ENCODE data around the gene TMEM51. TPM values are rescaled to one million over a fixed set of nuclear protein-coding genes. Genes with fewer than 3 reads are reported as not detected.

Gene TMEM51
- total RNA-seq, 1 experiment from 2014 or later = 24.7 TPM

DNA sequence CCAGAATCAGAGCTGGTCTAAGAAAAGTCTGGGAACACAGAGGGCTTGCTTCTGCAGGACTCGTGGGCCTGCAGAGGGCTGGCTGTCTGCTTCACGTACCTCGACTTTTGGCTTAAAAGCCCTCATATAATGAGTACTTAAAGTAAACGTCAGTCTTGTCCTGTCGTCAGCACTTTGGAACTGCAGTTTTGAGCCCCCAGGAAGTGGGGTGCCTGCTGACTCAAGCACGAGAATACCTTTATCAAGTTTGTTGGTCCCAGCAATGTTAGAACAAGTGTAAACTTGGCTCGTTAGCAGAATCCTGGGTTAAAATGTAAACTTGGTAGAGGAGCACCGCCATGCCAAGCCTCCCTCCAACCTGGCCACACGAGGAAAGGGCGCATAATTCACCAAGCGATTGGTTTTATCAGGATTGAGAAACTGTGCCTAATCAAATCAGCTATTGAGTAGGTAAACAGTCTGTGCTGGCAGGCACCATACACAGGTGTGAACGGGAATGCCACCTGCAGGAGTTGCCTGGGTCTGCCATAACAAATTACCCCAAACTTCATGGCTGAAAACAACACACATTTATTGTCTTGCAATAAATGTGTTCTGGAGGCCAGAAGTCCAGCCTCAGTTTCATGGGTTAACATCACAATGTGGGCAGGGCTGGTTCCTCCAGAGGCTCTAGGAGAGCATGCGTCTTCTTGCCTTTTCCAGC lies 48.5 kb downstream of the TMEM51 start:
- Histone ChIP-seq H3K4me1 (peaks cover 41% of the 10 kb centered on the region), H3K9me3 (no peaks in the 10 kb centered on the region), H3K4me3 (ENCODE audit: low read depth, low read length) (no peak overlapping the region), H3K36me3 (ENCODE audit: control insufficient read depth, insufficient read depth, low read length) (no peaks in the 10 kb centered on the region; the same call in 1 of the 2 replicates), H3K27me3 (replicated peaks; ENCODE audit: control insufficient read depth, insufficient read depth, low read length) (no peaks in the 10 kb centered on the region)
- peaks cover 23% of the 10 kb centered on the region for H3K4me1 Mint-ChIP-seq (ENCODE audit: low read depth, unreplicated experiment)
- TF ChIP-seq, protein P1, sequence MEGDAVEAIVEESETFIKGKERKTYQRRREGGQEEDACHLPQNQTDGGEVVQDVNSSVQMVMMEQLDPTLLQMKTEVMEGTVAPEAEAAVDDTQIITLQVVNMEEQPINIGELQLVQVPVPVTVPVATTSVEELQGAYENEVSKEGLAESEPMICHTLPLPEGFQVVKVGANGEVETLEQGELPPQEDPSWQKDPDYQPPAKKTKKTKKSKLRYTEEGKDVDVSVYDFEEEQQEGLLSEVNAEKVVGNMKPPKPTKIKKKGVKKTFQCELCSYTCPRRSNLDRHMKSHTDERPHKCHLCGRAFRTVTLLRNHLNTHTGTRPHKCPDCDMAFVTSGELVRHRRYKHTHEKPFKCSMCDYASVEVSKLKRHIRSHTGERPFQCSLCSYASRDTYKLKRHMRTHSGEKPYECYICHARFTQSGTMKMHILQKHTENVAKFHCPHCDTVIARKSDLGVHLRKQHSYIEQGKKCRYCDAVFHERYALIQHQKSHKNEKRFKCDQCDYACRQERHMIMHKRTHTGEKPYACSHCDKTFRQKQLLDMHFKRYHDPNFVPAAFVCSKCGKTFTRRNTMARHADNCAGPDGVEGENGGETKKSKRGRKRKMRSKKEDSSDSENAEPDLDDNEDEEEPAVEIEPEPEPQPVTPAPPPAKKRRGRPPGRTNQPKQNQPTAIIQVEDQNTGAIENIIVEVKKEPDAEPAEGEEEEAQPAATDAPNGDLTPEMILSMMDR (IDR thresholded peaks at IDR 0.05; ENCODE audit: insufficient read depth in 1 of 2, low read depth in 1 of 2, low read length in 1 of 2, severe bottlenecking in 1 of 2, unreplicated experiment in 1 of 2) = no peak
- no TSS peak for BruUV-seq (replicated peaks)
- intact Hi-C loops (cut with micrococcal nuclease; ENCODE audit: unreplicated experiment) = no loop called here
- no peak for DNase-seq
- no peaks in the 10 kb centered on the region for H3K27me3 Mint-ChIP-seq (ENCODE audit: insufficient read depth, unreplicated experiment)
- POLR2A ChIA-PET = no interaction called here
- H3K9me3 Mint-ChIP-seq (ENCODE audit: unreplicated experiment) = no peaks in the 10 kb centered on the region
- no peak overlapping the region for H3K27ac Mint-ChIP-seq (ENCODE audit: unreplicated experiment)
- peaks cover 17% of the 10 kb centered on the region for H3K36me3 Mint-ChIP-seq (ENCODE audit: insufficient read depth, unreplicated experiment)
- CTCF ChIA-PET = interaction anchor here (1.0 to 1.9 kb wide), 2 partner anchors 49 to 73 kb away, joined by 4 to 6 read pairs; partner anchors contain the start of gene TMEM51
- no peak overlapping the region for H3K4me3 Mint-ChIP-seq (ENCODE audit: unreplicated experiment)

GRCh38 chr1:15204931-15205330 lies 51.4 kb downstream of the TMEM51 start:
- Mint-ChIP-seq H3K36me3 (ENCODE audit: insufficient read depth, unreplicated experiment) (peaks cover 30% of the 10 kb centered on the region), H3K27me3 (ENCODE audit: insufficient read depth, unreplicated experiment) (no peaks in the 10 kb centered on the region), H3K4me3 (ENCODE audit: unreplicated experiment) (no peak overlapping the region), H3K9me3 (ENCODE audit: unreplicated experiment) (no peaks in the 10 kb centered on the region), H3K27ac (ENCODE audit: unreplicated experiment) (no peak overlapping the region), H3K4me1 (ENCODE audit: low read depth, unreplicated experiment) (peaks cover 15% of the 10 kb centered on the region)
- H3K36me3 ChIP-seq (ENCODE audit: control insufficient read depth, insufficient read depth, low read length) = no peaks in the 10 kb centered on the region; the same call in 1 of the 2 replicates
- TF ChIP-seq, protein P1 (IDR thresholded peaks at IDR 0.05; ENCODE audit: insufficient read depth in 1 of 2, low read depth in 1 of 2, low read length in 1 of 2, severe bottlenecking in 1 of 2, unreplicated experiment in 1 of 2) = no peak
- no TSS peak for BruUV-seq (replicated peaks)
- ChIA-PET CTCF (no interaction called here), POLR2A (no interaction called here)
- H3K27me3 ChIP-seq (replicated peaks; ENCODE audit: control insufficient read depth, insufficient read depth, low read length) = no peaks in the 10 kb centered on the region
- no peak overlapping the region for H3K4me3 ChIP-seq (ENCODE audit: low read depth, low read length)
- H3K9me3 ChIP-seq = no peaks in the 10 kb centered on the region
- peaks cover 17% of the 10 kb centered on the region for H3K4me1 ChIP-seq
- DNase-seq = no peak
- intact Hi-C loops (cut with micrococcal nuclease; ENCODE audit: unreplicated experiment) = no loop called here

DNA sequence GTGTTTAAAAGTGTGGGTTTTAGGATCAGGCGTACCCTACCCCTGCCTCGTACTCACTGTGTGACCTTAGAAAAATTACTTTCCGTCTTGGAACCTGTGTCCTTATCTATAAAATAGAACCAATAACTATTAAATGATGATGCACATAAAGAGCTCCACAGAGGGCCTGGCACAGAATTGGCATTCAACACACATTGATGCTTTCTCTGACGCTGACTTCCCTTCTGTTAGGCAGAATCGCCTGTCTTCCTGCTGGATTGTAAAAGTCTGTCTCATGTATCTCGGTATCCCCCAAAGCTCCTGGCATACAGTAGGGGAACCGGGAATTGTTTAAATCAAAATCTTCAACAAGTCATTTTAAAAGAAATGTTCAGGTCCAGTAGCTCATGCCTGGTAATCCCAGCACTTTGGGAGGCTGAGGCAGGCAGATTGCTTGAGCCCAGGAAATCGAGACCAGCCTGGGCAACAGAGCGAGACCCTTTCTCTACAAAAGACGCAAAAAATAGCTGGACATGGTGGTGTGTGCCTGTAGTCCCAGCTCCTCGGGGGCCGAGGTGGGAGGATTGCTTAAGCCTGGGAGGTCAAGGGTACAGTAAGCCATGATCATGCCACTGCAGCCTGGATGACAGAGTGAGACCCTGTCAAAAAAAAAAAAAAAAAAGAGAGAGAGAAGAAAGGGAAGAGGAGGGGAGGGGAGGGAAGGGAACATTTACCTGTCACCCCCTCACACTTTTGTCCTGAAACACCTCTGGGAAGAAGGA lies 52.2 kb downstream of the TMEM51 start:
- no peaks in the 10 kb centered on the region for H3K27me3 ChIP-seq (replicated peaks; ENCODE audit: control insufficient read depth, insufficient read depth, low read length)
- no peak overlapping the region for H3K4me3 ChIP-seq (ENCODE audit: low read depth, low read length)
- peaks cover 11% of the 10 kb centered on the region for H3K4me1 ChIP-seq
- DNase-seq = no peak
- no peaks in the 10 kb centered on the region; the same call in 1 of the 2 replicates for H3K36me3 ChIP-seq (ENCODE audit: control insufficient read depth, insufficient read depth, low read length)
- intact Hi-C loops (cut with micrococcal nuclease; ENCODE audit: unreplicated experiment) = no loop called here
- H3K36me3 Mint-ChIP-seq (ENCODE audit: insufficient read depth, unreplicated experiment) = peaks cover 25% of the 10 kb centered on the region
- no peaks in the 10 kb centered on the region for H3K27me3 Mint-ChIP-seq (ENCODE audit: insufficient read depth, unreplicated experiment)
- H3K9me3 ChIP-seq = no peaks in the 10 kb centered on the region
- ChIA-PET CTCF (interaction anchor here (0.7 kb wide), 1 partner anchor 105 kb away, joined by 3 read pairs; no protein-coding TSS in a partner anchor), POLR2A (interaction anchor here (0.6 kb wide), 1 partner anchor 47 kb away, joined by 3 read pairs; no protein-coding TSS in a partner anchor)
- no peak overlapping the region for H3K4me3 Mint-ChIP-seq (ENCODE audit: unreplicated experiment)
- no peaks in the 10 kb centered on the region for H3K9me3 Mint-ChIP-seq (ENCODE audit: unreplicated experiment)
- H3K27ac Mint-ChIP-seq (ENCODE audit: unreplicated experiment) = no peak overlapping the region
- TF ChIP-seq, protein P1 (IDR thresholded peaks at IDR 0.05; ENCODE audit: insufficient read depth in 1 of 2, low read depth in 1 of 2, low read length in 1 of 2, severe bottlenecking in 1 of 2, unreplicated experiment in 1 of 2) = no peak
- BruUV-seq (replicated peaks) = no TSS peak
- H3K4me1 Mint-ChIP-seq (ENCODE audit: low read depth, unreplicated experiment) = peaks cover 10% of the 10 kb centered on the region
